SK-N-SH (cell line): Measurements from ENCODE around the gene ASTL. TPM values are rescaled to one million over a fixed set of nuclear protein-coding genes. Genes with fewer than 3 reads are reported as not detected.

Experiments used
- CTCF ChIA-PET: fragments of 300-600, 350-600 bp; formaldehyde crosslinking; extraction: SDS; loops from one replicate; lab custom pipeline; 2021; lab: Yijun Ruan, JAX
- POLR2A ChIA-PET: fragments of 350-600 bp; sonication (Branson Sonifier 250); formaldehyde crosslinking; extraction: SDS; loops from one replicate; lab custom pipeline; 2020; ENCODE audit warnings: antibody characterized with exemption, inconsistent platforms; lab: Yijun Ruan, JAX
- DNase-seq: peaks from one replicate; pipeline ENCODE4 v3.0.0; 2012
- H2AFZ ChIP-seq: fragments of 200-600 bp; sonication (generic); 2 replicates; pipeline ENCODE4 v1.8.1; 2016; ENCODE audit warnings: antibody characterized with exemption, mild to moderate bottlenecking, low read depth
- H3F3A ChIP-seq: fragments of 200-600 bp; sonication (generic); replicated peaks from 2 replicates; pipeline ENCODE3; 2016; ENCODE audit warnings: antibody characterized with exemption, mild to moderate bottlenecking; ENCODE audit not compliant: insufficient read depth
- H3K27ac ChIP-seq, 2 experiments: fragments of 200-500 bp in 1 of 2; fragments of 200-600 bp in 1 of 2; sonication (Bioruptor generic) in 1 of 2; sonication (generic), shearing (Covaris generic) in 1 of 2; 2 replicates each; pipeline versions ENCODE4 v1.5.1 to v1.6.1; 2014 to 2016; ENCODE audit warnings: low read depth in 2 of 2, inconsistent platforms in 1 of 2, low read length in 1 of 2, mild to moderate bottlenecking in 1 of 2, mixed read lengths in 1 of 2
- H3K27me3 ChIP-seq: fragments of 200-600 bp; sonication (generic), shearing (Covaris generic); 2 replicates; pipeline ENCODE4 v1.6.1; 2016; ENCODE audit warnings: mixed run types; ENCODE audit not compliant: insufficient read depth
- H3K36me3 ChIP-seq, 2 experiments: fragments of 200-500 bp in 1 of 2; fragments of 200-600 bp in 1 of 2; sonication (Bioruptor generic) in 1 of 2; sonication (generic) in 1 of 2; replicated peaks in 1 of 2; 2 replicates each; pipeline versions ENCODE3 to v1.5.1; 2014 to 2016; ENCODE audit warnings: low read length in 1 of 2, mild to moderate bottlenecking in 1 of 2; ENCODE audit not compliant: insufficient read depth in 2 of 2, control insufficient read depth in 1 of 2
- H3K4me1 ChIP-seq, 2 experiments: fragments of 200-500 bp in 1 of 2; fragments of 200-600 bp in 1 of 2; sonication (Bioruptor generic) in 1 of 2; sonication (generic), shearing (Covaris generic) in 1 of 2; 2 replicates each; pipeline versions ENCODE4 v1.5.1 to v1.6.1; 2014 to 2016; ENCODE audit warnings: low read depth in 1 of 2, low read length in 1 of 2, mixed run types in 1 of 2; ENCODE audit not compliant: insufficient read depth in 2 of 2, control insufficient read depth in 1 of 2
- H3K4me2 ChIP-seq: fragments of 200-600 bp; sonication (generic), shearing (Covaris generic); 2 replicates; pipeline ENCODE4 v1.6.1; 2017; ENCODE audit warnings: mixed run types
- H3K4me3 ChIP-seq, 2 experiments: fragments of 200-500 bp in 1 of 2; fragments of 200-600 bp in 1 of 2; sonication (Bioruptor generic) in 1 of 2; sonication (generic), shearing (Covaris generic) in 1 of 2; 2 replicates each; pipeline versions ENCODE4 v1.5.1 to v1.8.1; 2014 to 2016; ENCODE audit warnings: low read depth in 2 of 2, inconsistent platforms in 1 of 2, low read length in 1 of 2, mild to moderate bottlenecking in 1 of 2, mixed read lengths in 1 of 2, moderate library complexity in 1 of 2
- H3K79me2 ChIP-seq: fragments of 200-600 bp; sonication (generic); 2 replicates; pipeline ENCODE4 v1.8.1; 2017; ENCODE audit warnings: mild to moderate bottlenecking; ENCODE audit not compliant: insufficient read depth
- H3K9ac ChIP-seq: fragments of 200-600 bp; sonication (generic); 2 replicates; pipeline ENCODE4 v1.6.1; 2017; ENCODE audit warnings: mixed run types
- H3K9me2 ChIP-seq: fragments of 200-600 bp; sonication (generic); 2 replicates; pipeline ENCODE4 v1.6.1; 2017; ENCODE audit warnings: mixed run types
- H3K9me3 ChIP-seq: fragments of 200-600 bp; sonication (generic); 2 replicates; pipeline ENCODE4 v1.6.1; 2017; ENCODE audit warnings: mixed run types, mild to moderate bottlenecking, moderate library complexity
- H4K20me1 ChIP-seq: fragments of 200-600 bp; sonication (generic); 2 replicates; pipeline ENCODE4 v1.6.1; 2017; ENCODE audit warnings: mild to moderate bottlenecking, mixed run types; ENCODE audit not compliant: insufficient read depth
- FOSL2 ChIP-seq: IDR thresholded peaks from 2 replicates; pipeline ENCODE4 v1.4.0; 2012; ENCODE audit warnings: low read depth, mild to moderate bottlenecking, moderate library complexity, borderline replicate concordance
- GABPA ChIP-seq: IDR thresholded peaks from 2 replicates; pipeline ENCODE4 v1.4.0; 2012; ENCODE audit warnings: low read depth, mild to moderate bottlenecking
- GATA2 ChIP-seq: sonication (generic); formaldehyde crosslinking; IDR thresholded peaks from 2 replicates; pipeline ENCODE4 v1.5.0; 2020; ENCODE audit warnings: mild to moderate bottlenecking, missing genetic modification reagents
- MEF2A ChIP-seq: IDR thresholded peaks from 2 replicates; pipeline ENCODE4 v1.4.0; 2012; ENCODE audit warnings: low read depth, borderline replicate concordance
- MXI1 ChIP-seq: IDR thresholded peaks from 2 replicates; pipeline ENCODE4 v1.6.1; 2012; ENCODE audit warnings: mild to moderate bottlenecking, low read depth, low read length, improper control_type of control experiment
- RAD21 ChIP-seq: IDR thresholded peaks from 2 replicates; pipeline ENCODE4 v1.6.1; 2012; ENCODE audit warnings: mild to moderate bottlenecking, low read length
- RCOR1 ChIP-seq: fragments of 150-350 bp; IDR thresholded peaks from 2 replicates; pipeline ENCODE4 v1.6.1; 2017; ENCODE audit warnings: antibody characterized with exemption, low read length
- RFX5 ChIP-seq: IDR thresholded peaks from 2 replicates; pipeline ENCODE4 v1.6.1; 2012; ENCODE audit warnings: mild to moderate bottlenecking, improper control_type of control experiment, low read length
- SIN3A ChIP-seq: IDR thresholded peaks from 2 replicates; pipeline ENCODE4 v1.6.1; 2012; ENCODE audit warnings: low read depth, mild to moderate bottlenecking, low read length, moderate library complexity, borderline replicate concordance
- SMC3 ChIP-seq: IDR thresholded peaks from 2 replicates; pipeline ENCODE4 v1.6.1; 2012; ENCODE audit warnings: low read depth, low read length, improper control_type of control experiment
- TAF1 ChIP-seq: IDR thresholded peaks from 2 replicates; pipeline ENCODE4 v1.6.1; 2012; ENCODE audit warnings: low read depth, mild to moderate bottlenecking, low read length, moderate library complexity, borderline replicate concordance
- YY1 ChIP-seq: IDR thresholded peaks from 2 replicates; pipeline ENCODE4 v1.4.0; 2012; ENCODE audit warnings: low read depth, mild to moderate bottlenecking
- WGBS: methylation state at CpG from one replicate; pipeline ENCODE4 v1.1.6; 2017; ENCODE audit warnings: low lambda C conversion rate; 5-methylcytosine and 5-hydroxymethylcytosine counted together
- polyA plus RNA-seq, 3 experiments: library from polyadenylated mRNA; depleted of rRNA; stranded (reverse); fragments of >200 nt; gene quantifications; 2 replicates each; pipeline ENCODE4 v1.2.3, GENCODE V29; 2012
- TF ChIP-seq, protein P1 (sequence below): fragments of 150-350 bp; IDR thresholded peaks from 2 replicates; pipeline ENCODE4 v1.6.1; 2017; ENCODE audit warnings: antibody characterized with exemption, low read length, low read depth, borderline replicate concordance
- TF ChIP-seq, protein P2 (sequence below): IDR thresholded peaks from 2 replicates; pipeline ENCODE4 v1.4.0; 2012; ENCODE audit warnings: low read depth
- TF ChIP-seq, protein P3 (sequence below): fragments of 200-600 bp; sonication (generic); IDR thresholded peaks from 2 replicates; pipeline ENCODE4 v1.6.1; 2017; ENCODE audit warnings: antibody characterized with exemption, mild to moderate bottlenecking, moderate library complexity
- TF ChIP-seq, protein P4 (sequence below): IDR thresholded peaks from 2 replicates; pipeline ENCODE4 v1.4.0; 2012; ENCODE audit warnings: low read depth, borderline replicate concordance
- TF ChIP-seq, protein P5 (sequence below): IDR thresholded peaks from 2 replicates; pipeline ENCODE4 v1.6.1; 2012; ENCODE audit warnings: mild to moderate bottlenecking, low read depth, low read length, moderate library complexity

Gene ASTL
- polyA plus RNA-seq, 1 of the 3 experiments (the other 2 are of a cell fraction) = not detected

DNA sequence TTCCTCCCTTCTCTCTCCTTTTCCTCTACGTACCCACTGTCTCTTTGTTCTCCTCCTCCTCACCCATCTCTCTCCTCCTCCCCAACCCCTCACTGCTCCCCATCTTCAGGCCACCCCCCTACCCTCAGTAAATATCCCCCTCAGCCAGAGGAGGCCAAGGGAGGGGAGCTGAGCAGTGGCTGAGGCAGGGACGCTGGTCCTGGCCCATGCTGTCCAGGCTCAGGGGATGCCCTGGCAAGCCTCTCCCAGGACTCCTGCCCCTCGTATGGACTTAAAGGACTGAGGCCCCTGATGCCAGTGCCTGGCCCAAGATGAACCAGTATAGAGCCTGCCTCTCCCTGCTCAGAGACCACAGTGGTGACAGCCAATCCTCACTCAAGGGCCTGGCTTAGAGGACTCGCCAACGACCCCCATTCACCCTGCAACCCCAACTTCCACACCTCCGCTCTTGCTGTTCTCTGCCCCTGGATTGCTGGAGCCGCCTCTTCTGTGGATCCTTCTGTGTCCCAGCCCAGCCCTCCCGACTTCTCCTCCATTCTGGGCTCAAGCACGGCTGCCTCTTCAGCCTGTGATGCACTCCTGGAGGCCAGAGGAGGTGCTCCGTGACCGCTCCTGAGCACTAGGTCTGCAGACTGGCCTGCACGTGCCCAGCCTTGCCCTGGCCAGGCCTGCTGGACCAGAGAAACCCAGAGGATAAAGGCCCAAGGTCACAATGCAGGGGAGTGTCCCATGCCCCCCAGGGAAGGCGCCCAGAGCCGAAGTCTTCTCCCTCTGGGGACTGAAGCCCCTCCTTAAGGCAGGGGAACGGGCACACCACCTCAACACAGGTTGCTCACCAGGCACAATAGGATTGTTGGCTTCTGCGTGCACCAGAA, 16.4 kb upstream of the ASTL start:
- CTCF ChIA-PET = interaction anchor here (1.3 to 7.0 kb wide), 3 partner anchors 16 to 20 kb away, joined by 7 to 49 read pairs (median 18); partner anchors contain the start of gene ASTL
- H3K36me3 ChIP-seq = no peaks in the 10 kb centered on the region

More for the DNA sequence above, 16.4 kb upstream of the ASTL start:
- Histone ChIP-seq H3K9me2 (no peaks in the 10 kb centered on the region), H3K4me1 (peaks cover 0 to 11% of the 10 kb centered on the region in 2 experiments; a peak in 1 of 4 replicates), H3K27ac (no peak overlapping the region), H3K79me2 (no peaks in the 10 kb centered on the region), H4K20me1 (no peaks in the 10 kb centered on the region), H3K9me3 (no peaks in the 10 kb centered on the region), H3F3A (no peaks in the 10 kb centered on the region), H3K27me3 (no peaks in the 10 kb centered on the region), H3K9ac (no peak overlapping the region), H3K4me2 (no peak overlapping the region), H3K4me3 (no peak overlapping the region), H2AFZ (no peak overlapping the region)
- TF ChIP-seq, protein P1, sequence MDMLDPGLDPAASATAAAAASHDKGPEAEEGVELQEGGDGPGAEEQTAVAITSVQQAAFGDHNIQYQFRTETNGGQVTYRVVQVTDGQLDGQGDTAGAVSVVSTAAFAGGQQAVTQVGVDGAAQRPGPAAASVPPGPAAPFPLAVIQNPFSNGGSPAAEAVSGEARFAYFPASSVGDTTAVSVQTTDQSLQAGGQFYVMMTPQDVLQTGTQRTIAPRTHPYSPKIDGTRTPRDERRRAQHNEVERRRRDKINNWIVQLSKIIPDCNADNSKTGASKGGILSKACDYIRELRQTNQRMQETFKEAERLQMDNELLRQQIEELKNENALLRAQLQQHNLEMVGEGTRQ = no peak
- TF ChIP-seq, protein P2, sequence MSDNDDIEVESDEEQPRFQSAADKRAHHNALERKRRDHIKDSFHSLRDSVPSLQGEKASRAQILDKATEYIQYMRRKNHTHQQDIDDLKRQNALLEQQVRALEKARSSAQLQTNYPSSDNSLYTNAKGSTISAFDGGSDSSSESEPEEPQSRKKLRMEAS = no peak
- TF ChIP-seq, protein P3, sequence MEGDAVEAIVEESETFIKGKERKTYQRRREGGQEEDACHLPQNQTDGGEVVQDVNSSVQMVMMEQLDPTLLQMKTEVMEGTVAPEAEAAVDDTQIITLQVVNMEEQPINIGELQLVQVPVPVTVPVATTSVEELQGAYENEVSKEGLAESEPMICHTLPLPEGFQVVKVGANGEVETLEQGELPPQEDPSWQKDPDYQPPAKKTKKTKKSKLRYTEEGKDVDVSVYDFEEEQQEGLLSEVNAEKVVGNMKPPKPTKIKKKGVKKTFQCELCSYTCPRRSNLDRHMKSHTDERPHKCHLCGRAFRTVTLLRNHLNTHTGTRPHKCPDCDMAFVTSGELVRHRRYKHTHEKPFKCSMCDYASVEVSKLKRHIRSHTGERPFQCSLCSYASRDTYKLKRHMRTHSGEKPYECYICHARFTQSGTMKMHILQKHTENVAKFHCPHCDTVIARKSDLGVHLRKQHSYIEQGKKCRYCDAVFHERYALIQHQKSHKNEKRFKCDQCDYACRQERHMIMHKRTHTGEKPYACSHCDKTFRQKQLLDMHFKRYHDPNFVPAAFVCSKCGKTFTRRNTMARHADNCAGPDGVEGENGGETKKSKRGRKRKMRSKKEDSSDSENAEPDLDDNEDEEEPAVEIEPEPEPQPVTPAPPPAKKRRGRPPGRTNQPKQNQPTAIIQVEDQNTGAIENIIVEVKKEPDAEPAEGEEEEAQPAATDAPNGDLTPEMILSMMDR = no peak
- TF ChIP-seq RCOR1 = no peak
- TF ChIP-seq MXI1 = no peak
- no peak for TF ChIP-seq RAD21
- no peak for TF ChIP-seq FOSL2
- TF ChIP-seq TAF1 = no peak
- no peak for TF ChIP-seq SMC3
- no peak for TF ChIP-seq SIN3A
- no peak for TF ChIP-seq MEF2A
- TF ChIP-seq, protein P4, sequence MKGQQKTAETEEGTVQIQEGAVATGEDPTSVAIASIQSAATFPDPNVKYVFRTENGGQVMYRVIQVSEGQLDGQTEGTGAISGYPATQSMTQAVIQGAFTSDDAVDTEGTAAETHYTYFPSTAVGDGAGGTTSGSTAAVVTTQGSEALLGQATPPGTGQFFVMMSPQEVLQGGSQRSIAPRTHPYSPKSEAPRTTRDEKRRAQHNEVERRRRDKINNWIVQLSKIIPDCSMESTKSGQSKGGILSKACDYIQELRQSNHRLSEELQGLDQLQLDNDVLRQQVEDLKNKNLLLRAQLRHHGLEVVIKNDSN = no peak
- TF ChIP-seq, protein P5, sequence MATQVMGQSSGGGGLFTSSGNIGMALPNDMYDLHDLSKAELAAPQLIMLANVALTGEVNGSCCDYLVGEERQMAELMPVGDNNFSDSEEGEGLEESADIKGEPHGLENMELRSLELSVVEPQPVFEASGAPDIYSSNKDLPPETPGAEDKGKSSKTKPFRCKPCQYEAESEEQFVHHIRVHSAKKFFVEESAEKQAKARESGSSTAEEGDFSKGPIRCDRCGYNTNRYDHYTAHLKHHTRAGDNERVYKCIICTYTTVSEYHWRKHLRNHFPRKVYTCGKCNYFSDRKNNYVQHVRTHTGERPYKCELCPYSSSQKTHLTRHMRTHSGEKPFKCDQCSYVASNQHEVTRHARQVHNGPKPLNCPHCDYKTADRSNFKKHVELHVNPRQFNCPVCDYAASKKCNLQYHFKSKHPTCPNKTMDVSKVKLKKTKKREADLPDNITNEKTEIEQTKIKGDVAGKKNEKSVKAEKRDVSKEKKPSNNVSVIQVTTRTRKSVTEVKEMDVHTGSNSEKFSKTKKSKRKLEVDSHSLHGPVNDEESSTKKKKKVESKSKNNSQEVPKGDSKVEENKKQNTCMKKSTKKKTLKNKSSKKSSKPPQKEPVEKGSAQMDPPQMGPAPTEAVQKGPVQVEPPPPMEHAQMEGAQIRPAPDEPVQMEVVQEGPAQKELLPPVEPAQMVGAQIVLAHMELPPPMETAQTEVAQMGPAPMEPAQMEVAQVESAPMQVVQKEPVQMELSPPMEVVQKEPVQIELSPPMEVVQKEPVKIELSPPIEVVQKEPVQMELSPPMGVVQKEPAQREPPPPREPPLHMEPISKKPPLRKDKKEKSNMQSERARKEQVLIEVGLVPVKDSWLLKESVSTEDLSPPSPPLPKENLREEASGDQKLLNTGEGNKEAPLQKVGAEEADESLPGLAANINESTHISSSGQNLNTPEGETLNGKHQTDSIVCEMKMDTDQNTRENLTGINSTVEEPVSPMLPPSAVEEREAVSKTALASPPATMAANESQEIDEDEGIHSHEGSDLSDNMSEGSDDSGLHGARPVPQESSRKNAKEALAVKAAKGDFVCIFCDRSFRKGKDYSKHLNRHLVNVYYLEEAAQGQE = no peak
- no peak for TF ChIP-seq RFX5
- TF ChIP-seq GATA2 (CRISPR knock-in tag) = no peak
- TF ChIP-seq GABPA = no peak
- TF ChIP-seq YY1 = no peak
- POLR2A ChIA-PET = no interaction called here
- WGBS = 79% methylated on average over 12 of the region's 16 CpGs
- no peak for DNase-seq
